ENCODE data around the gene DKC1.

DKC1 gene

GRCh38 chrX:154791939-154792338, 29.3 kb downstream of the DKC1 start:
- Histone ChIP-seq H3K4me1 (ENCODE audit: control insufficient read depth, low read length) (no peaks in the 10 kb centered on the region), H3K27ac (ENCODE audit: low read depth, low read length) (no peak overlapping the region), H3K9me3 (ENCODE audit: control insufficient read depth, insufficient read depth, low read length) (no peaks in the 10 kb centered on the region), H3K27me3 (ENCODE audit: control insufficient read depth, low read length) (no peaks in the 10 kb centered on the region), H3K36me3 (ENCODE audit: control insufficient read depth, low read length) (no peaks in the 10 kb centered on the region), H3K79me2 (ENCODE audit: control insufficient read depth, low read length) (no peaks in the 10 kb centered on the region), H4K20me1 (ENCODE audit: control insufficient read depth, insufficient read depth, low read depth, low read length) (no peaks in the 10 kb centered on the region), H3K4me2 (ENCODE audit: low read length) (no peak overlapping the region), H3F3A (ENCODE audit: control insufficient read depth, insufficient read depth) (no peaks in the 10 kb centered on the region), H3K4me3 (ENCODE audit: low read length) (no peak overlapping the region), H3K9me2 (replicated peaks; ENCODE audit: control insufficient read depth, low read length) (no peaks in the 10 kb centered on the region)
- TF ChIP-seq CTCF (IDR thresholded peaks at IDR 0.05; ENCODE audit: low read depth, low read length, poor library complexity, severe bottlenecking) (no peak), EZH2phosphoT487 (IDR thresholded peaks at IDR 0.05; ENCODE audit: borderline replicate concordance, low read length) (no peak)

- no peak overlapping the region for H3K4me3 ChIP-seq (ENCODE audit: low read length)
- no peak overlapping the region for H3K27ac ChIP-seq (ENCODE audit: low read depth, low read length)
- no peaks in the 10 kb centered on the region for H3K27me3 ChIP-seq (ENCODE audit: control insufficient read depth, low read length)
- H3K9me2 ChIP-seq (replicated peaks; ENCODE audit: control insufficient read depth, low read length) = no peaks in the 10 kb centered on the region
- no peaks in the 10 kb centered on the region for H3K79me2 ChIP-seq (ENCODE audit: control insufficient read depth, low read length)
- no peaks in the 10 kb centered on the region for H4K20me1 ChIP-seq (ENCODE audit: control insufficient read depth, insufficient read depth, low read depth, low read length)
- H3K4me1 ChIP-seq (ENCODE audit: control insufficient read depth, low read length) = no peaks in the 10 kb centered on the region
- H3K36me3 ChIP-seq (ENCODE audit: control insufficient read depth, low read length) = no peaks in the 10 kb centered on the region
- H3F3A ChIP-seq (ENCODE audit: control insufficient read depth, insufficient read depth) = no peaks in the 10 kb centered on the region
- TF ChIP-seq EZH2phosphoT487 (IDR thresholded peaks at IDR 0.05; ENCODE audit: borderline replicate concordance, low read length) (no peak), CTCF (IDR thresholded peaks at IDR 0.05; ENCODE audit: low read depth, low read length, poor library complexity, severe bottlenecking) (no peak)
- H3K4me2 ChIP-seq (ENCODE audit: low read length) = no peak overlapping the region
- no peaks in the 10 kb centered on the region for H3K9me3 ChIP-seq (ENCODE audit: control insufficient read depth, insufficient read depth, low read length)
Observed at GRCh38 chrX:154793084-154793795, 30.6 kb downstream of the DKC1 start.

GRCh38 chrX:154795016-154795415, 32.4 kb downstream of the DKC1 start:
- H4K20me1 ChIP-seq (ENCODE audit: control insufficient read depth, insufficient read depth, low read depth, low read length) = no peaks in the 10 kb centered on the region
- H3K9me3 ChIP-seq (ENCODE audit: control insufficient read depth, insufficient read depth, low read length) = no peaks in the 10 kb centered on the region
- no peaks in the 10 kb centered on the region for H3K79me2 ChIP-seq (ENCODE audit: control insufficient read depth, low read length)
- no peaks in the 10 kb centered on the region for H3K36me3 ChIP-seq (ENCODE audit: control insufficient read depth, low read length)
- H3K27me3 ChIP-seq (ENCODE audit: control insufficient read depth, low read length) = no peaks in the 10 kb centered on the region
- TF ChIP-seq EZH2phosphoT487 (IDR thresholded peaks at IDR 0.05; ENCODE audit: borderline replicate concordance, low read length) = no peak
- TF ChIP-seq CTCF (IDR thresholded peaks at IDR 0.05; ENCODE audit: low read depth, low read length, poor library complexity, severe bottlenecking) = no peak
- no peak overlapping the region for H3K4me3 ChIP-seq (ENCODE audit: low read length)
- H3K9me2 ChIP-seq (replicated peaks; ENCODE audit: control insufficient read depth, low read length) = no peaks in the 10 kb centered on the region
- no peak overlapping the region for H3K4me2 ChIP-seq (ENCODE audit: low read length)
- no peak overlapping the region for H3K27ac ChIP-seq (ENCODE audit: low read depth, low read length)
- no peaks in the 10 kb centered on the region for H3F3A ChIP-seq (ENCODE audit: control insufficient read depth, insufficient read depth)
- no peaks in the 10 kb centered on the region for H3K4me1 ChIP-seq (ENCODE audit: control insufficient read depth, low read length)
